Keratinocyte (primary cell): Measurements from ENCODE around the gene PPP1R3A. TPM values are rescaled to one million over a fixed set of nuclear protein-coding genes. Genes with fewer than 3 reads are reported as not detected.

Source experiments
- DNase-seq: peaks from one replicate; pipeline ENCODE4 v3.0.0-alpha.2; 2011; ENCODE audit warnings: low read depth, missing footprints, low spot score
- FAIRE-seq: peaks from 2 replicates; lab custom pipeline; 2011; peaks lifted over from hg19 to GRCh38; lab: Jason Lieb, UNC
- H2AFZ ChIP-seq: 2 replicates; pipeline ENCODE4 v1.6.0; 2012; ENCODE audit warnings: low read length, control low read depth, inconsistent platforms; ENCODE audit not compliant: control insufficient read depth
- H3K27ac ChIP-seq: 2 replicates; pipeline ENCODE4 v1.5.1; 2011; ENCODE audit warnings: low read length; ENCODE audit not compliant: control insufficient read depth, insufficient read depth
- H3K27me3 ChIP-seq: 3 replicates; pipeline ENCODE4 v1.6.0; 2011; ENCODE audit warnings: low read length; ENCODE audit not compliant: control insufficient read depth, insufficient read depth; ENCODE audit errors: extremely low read depth
- H3K36me3 ChIP-seq, 2 experiments: 2 replicates in 1 of 2; 3 replicates in 1 of 2; pipeline ENCODE4 v1.5.1; 2011; ENCODE audit warnings: low read length in 2 of 2, mild to moderate bottlenecking in 1 of 2; ENCODE audit not compliant: control insufficient read depth in 2 of 2, insufficient read depth in 2 of 2; ENCODE audit errors: extremely low read depth in 1 of 2
- H3K4me1 ChIP-seq: 3 replicates; pipeline ENCODE4 v1.5.1; 2011; ENCODE audit warnings: low read length; ENCODE audit not compliant: control insufficient read depth, insufficient read depth; ENCODE audit errors: extremely low read depth
- H3K4me2 ChIP-seq: 3 replicates; pipeline ENCODE4 v1.6.0; 2011; ENCODE audit warnings: low read depth, low read length; ENCODE audit not compliant: control insufficient read depth, insufficient read depth; ENCODE audit errors: extremely low read depth
- H3K4me3 ChIP-seq, 3 experiments: fragments of 200-600 bp in 1 of 3; sonication (generic) in 1 of 3; 2 replicates in 2 of 3; 3 replicates in 1 of 3; pipeline ENCODE4 v1.5.1; 2011 to 2016; ENCODE audit warnings: low read length in 3 of 3, mild to moderate bottlenecking in 3 of 3, control low read depth in 2 of 3, inconsistent platforms in 1 of 3, low read depth in 1 of 3, mixed read lengths in 1 of 3, mixed run types in 1 of 3, moderate library complexity in 1 of 3; ENCODE audit not compliant: control insufficient read depth in 2 of 3, insufficient read depth in 2 of 3; ENCODE audit errors: extremely low read depth in 1 of 3
- H3K79me2 ChIP-seq: 2 replicates; pipeline ENCODE4 v1.6.0; 2012; ENCODE audit warnings: low read length; ENCODE audit not compliant: control insufficient read depth, insufficient read depth
- H3K9ac ChIP-seq: 3 replicates; pipeline ENCODE4 v1.6.0; 2011; ENCODE audit warnings: low read length; ENCODE audit not compliant: control insufficient read depth, insufficient read depth; ENCODE audit errors: extremely low read depth
- H3K9me1 ChIP-seq: 3 replicates; pipeline ENCODE4 v1.6.0; 2011; ENCODE audit warnings: low read length; ENCODE audit not compliant: control insufficient read depth, insufficient read depth; ENCODE audit errors: extremely low read depth
- H3K9me3 ChIP-seq: 2 replicates; pipeline ENCODE4 v1.5.1; 2012; ENCODE audit warnings: low read depth, low read length; ENCODE audit not compliant: control insufficient read depth
- H4K20me1 ChIP-seq: 3 replicates; pipeline ENCODE4 v1.6.0; 2011; ENCODE audit warnings: low read length; ENCODE audit not compliant: control insufficient read depth, insufficient read depth; ENCODE audit errors: extremely low read depth
- EZH2 ChIP-seq: IDR thresholded peaks from one replicate; pipeline ENCODE4 v1.6.1; 2012; ENCODE audit warnings: inconsistent platforms, mild to moderate bottlenecking, low read length, moderate library complexity
- dilution Hi-C: fragments of 300-500 bp; cut with MboI; formaldehyde crosslinking; loops from one replicate; pipeline ENCODE4 v1.7.0; 2020; ENCODE audit warnings: low sequenced_read_pairs; ENCODE audit not compliant: extremely low pct_ligation_motif_present
- polyA plus RNA-seq, 5 experiments: library from polyadenylated mRNA; depleted of rRNA in 3 of 5; stranded (reverse) in 3 of 5; stranded (forward) in 1 of 5; unstranded in 1 of 5; fragments of >200 nt; gene quantifications; 1 replicate in 1 of 5; 2 replicates in 3 of 5; 3 replicates in 1 of 5; pipeline versions ENCODE4 v1.2.1 to v1.2.3, GENCODE V29; 2011 to 2012; ENCODE audit warnings: missing spikeins in 2 of 5, low read depth in 1 of 5, low replicate concordance in 1 of 5
- TF ChIP-seq, protein P1 (sequence below), 3 experiments: IDR thresholded peaks in 1 of 3; conservative IDR thresholded peaks in 1 of 3; optimal IDR thresholded peaks in 1 of 3; 2 replicates in 2 of 3; 3 replicates in 1 of 3; pipeline versions ENCODE3 to v1.5.1; 2011; ENCODE audit warnings: low read length in 3 of 3, mild to moderate bottlenecking in 3 of 3, moderate library complexity in 2 of 3, control low read depth in 1 of 3, inconsistent platforms in 1 of 3; ENCODE audit not compliant: insufficient read depth in 2 of 3; ENCODE audit errors: extremely low read depth in 1 of 3

The PPP1R3A gene
- polyA plus RNA-seq, 1 donor (not counting 4 experiments of a cell fraction or from before 2014, with no cell fraction given) = not detected

DNA sequence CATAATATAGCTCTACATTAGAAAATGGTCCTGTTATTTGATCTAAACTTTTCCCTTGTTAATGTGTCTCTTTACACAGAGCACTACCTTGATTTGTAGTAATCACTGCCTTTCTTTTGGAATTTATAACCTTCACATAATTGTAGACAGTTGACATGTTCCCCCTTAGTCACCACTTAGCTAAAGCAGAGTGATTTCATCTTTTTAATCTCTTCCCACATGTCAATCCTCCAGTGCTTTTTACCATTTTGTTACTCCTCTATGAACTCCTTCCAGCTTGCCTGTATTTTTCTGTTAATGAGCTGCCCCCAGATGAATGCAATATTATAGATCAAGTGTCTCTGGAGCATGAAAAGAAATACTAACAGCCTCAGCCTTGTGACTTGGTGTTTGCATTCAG lies 2.6 kb upstream of the PPP1R3A start:
- no peak overlapping the region for H3K4me3 ChIP-seq
- no peaks in the 10 kb centered on the region for H3K9me3 ChIP-seq
- FAIRE-seq (no peak), DNase-seq (no peak)
- H3K9ac ChIP-seq = no peak overlapping the region
- TF ChIP-seq, protein P1, sequence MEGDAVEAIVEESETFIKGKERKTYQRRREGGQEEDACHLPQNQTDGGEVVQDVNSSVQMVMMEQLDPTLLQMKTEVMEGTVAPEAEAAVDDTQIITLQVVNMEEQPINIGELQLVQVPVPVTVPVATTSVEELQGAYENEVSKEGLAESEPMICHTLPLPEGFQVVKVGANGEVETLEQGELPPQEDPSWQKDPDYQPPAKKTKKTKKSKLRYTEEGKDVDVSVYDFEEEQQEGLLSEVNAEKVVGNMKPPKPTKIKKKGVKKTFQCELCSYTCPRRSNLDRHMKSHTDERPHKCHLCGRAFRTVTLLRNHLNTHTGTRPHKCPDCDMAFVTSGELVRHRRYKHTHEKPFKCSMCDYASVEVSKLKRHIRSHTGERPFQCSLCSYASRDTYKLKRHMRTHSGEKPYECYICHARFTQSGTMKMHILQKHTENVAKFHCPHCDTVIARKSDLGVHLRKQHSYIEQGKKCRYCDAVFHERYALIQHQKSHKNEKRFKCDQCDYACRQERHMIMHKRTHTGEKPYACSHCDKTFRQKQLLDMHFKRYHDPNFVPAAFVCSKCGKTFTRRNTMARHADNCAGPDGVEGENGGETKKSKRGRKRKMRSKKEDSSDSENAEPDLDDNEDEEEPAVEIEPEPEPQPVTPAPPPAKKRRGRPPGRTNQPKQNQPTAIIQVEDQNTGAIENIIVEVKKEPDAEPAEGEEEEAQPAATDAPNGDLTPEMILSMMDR (optimal IDR thresholded peaks at IDR 0.05 in 1 of 3, IDR thresholded peaks at IDR 0.05 in 1 of 3, conservative IDR thresholded peaks at IDR 0.05 in 1 of 3; ENCODE audit: extremely low read depth in 1 of 3, insufficient read depth in 2 of 3, low read length in 3 of 3) = no peak
- no peak for TF ChIP-seq EZH2
- no peaks in the 10 kb centered on the region for H4K20me1 ChIP-seq
- dilution Hi-C loops = no loop called here
- no peaks in the 10 kb centered on the region for H3K36me3 ChIP-seq
- no peak overlapping the region for H3K27ac ChIP-seq
- H3K4me2 ChIP-seq = no peak overlapping the region
- no peaks in the 10 kb centered on the region for H3K79me2 ChIP-seq
- no peaks in the 10 kb centered on the region for H3K27me3 ChIP-seq
- H2AFZ ChIP-seq = no peak overlapping the region
- H3K4me1 ChIP-seq = no peaks in the 10 kb centered on the region
- H3K9me1 ChIP-seq = no peaks in the 10 kb centered on the region

DNA sequence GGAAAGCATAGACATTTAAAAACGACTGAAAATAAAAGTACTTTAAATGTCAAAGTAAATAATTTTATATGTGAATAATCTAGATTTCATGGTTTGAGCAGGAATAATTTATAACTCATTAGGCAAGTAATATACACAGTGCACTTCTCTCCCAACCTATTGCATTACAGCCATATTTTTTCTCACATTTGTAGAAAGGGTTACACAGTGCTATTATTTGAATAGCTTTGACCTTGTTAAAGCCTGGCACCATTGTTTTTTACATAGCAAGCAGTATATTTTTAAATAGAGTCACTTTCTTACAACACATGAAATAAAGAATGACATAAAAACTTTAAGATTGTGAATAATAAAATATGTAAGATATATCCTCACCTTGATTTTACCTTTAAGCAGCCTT lies 969 bp downstream of the PPP1R3A start:
- dilution Hi-C loops = no loop called here
- no peaks in the 10 kb centered on the region for H4K20me1 ChIP-seq
- H3K36me3 ChIP-seq = no peaks in the 10 kb centered on the region
- H3K4me3 ChIP-seq = no peak overlapping the region
- DNase-seq = no peak
- no peak overlapping the region for H3K4me2 ChIP-seq
- no peaks in the 10 kb centered on the region for H3K9me1 ChIP-seq
- H2AFZ ChIP-seq = no peak overlapping the region
- H3K27me3 ChIP-seq = no peaks in the 10 kb centered on the region
- no peak for FAIRE-seq
- H3K79me2 ChIP-seq = no peaks in the 10 kb centered on the region
- no peak overlapping the region for H3K9ac ChIP-seq
- no peaks in the 10 kb centered on the region for H3K9me3 ChIP-seq
- no peak overlapping the region for H3K27ac ChIP-seq
- no peak for TF ChIP-seq EZH2
- TF ChIP-seq, protein P1 (optimal IDR thresholded peaks at IDR 0.05 in 1 of 3, IDR thresholded peaks at IDR 0.05 in 1 of 3, conservative IDR thresholded peaks at IDR 0.05 in 1 of 3; ENCODE audit: extremely low read depth in 1 of 3, insufficient read depth in 2 of 3, low read length in 3 of 3) = no peak
- H3K4me1 ChIP-seq = no peaks in the 10 kb centered on the region
